ENCODE data around the gene DUSP11.
"Not testable (repeated sequence)": the region's sequence is repeated elsewhere in the genome, so short reads cannot be mapped to it uniquely, and the experiment has no call there.

DNA sequence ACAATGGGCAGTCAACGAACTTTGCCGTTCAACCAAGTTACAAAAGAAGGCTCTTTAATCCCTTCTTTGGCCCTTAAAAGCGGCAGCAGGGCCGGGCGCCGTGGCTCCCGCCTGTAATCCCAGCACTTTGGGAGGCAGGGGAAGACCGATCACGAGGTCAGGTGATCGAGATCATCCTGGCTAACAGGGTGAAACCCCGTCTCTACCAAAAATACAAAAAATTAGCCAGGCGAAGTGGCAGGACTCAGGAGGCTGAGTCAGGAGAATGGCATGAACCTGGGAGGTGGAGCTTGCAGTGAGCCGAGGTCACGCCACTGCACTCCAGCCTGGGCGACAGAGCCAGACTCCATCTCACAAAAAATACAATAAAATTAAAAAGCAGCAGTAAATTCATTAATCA, 3.5 kb upstream of the DUSP11 start:
- not testable (repeated sequence) for TF ChIP-seq RCOR1 (IDR thresholded peaks at IDR 0.05; ENCODE audit: borderline replicate concordance in 1 of 2, low read depth in 2 of 2, low read length in 2 of 2); CHD4 (IDR thresholded peaks at IDR 0.05; ENCODE audit: insufficient read depth, insufficient replicate concordance, low read depth, low read length, poor library complexity, severe bottlenecking); ELF2 (CRISPR knock-in tag; IDR thresholded peaks at IDR 0.05); KDM1A (IDR thresholded peaks at IDR 0.05); YY1 (IDR thresholded peaks at IDR 0.05; ENCODE audit: borderline replicate concordance in 1 of 3, control insufficient read depth in 1 of 3, extremely low read depth in 1 of 3, insufficient read depth in 3 of 3, insufficient read length in 1 of 3, insufficient replicate concordance in 2 of 3, low read depth in 1 of 3, low read length in 2 of 3); PHF21A (IDR thresholded peaks at IDR 0.05; ENCODE audit: borderline replicate concordance, low read depth); FOXA3 (CRISPR knock-in tag; conservative IDR thresholded peaks at IDR 0.05 in 1 of 2, IDR thresholded peaks at IDR 0.05 in 1 of 2); NR2C2 (CRISPR knock-in tag; IDR thresholded peaks at IDR 0.05); NR2C2 (tag; IDR thresholded peaks at IDR 0.05); ZNF696 (CRISPR knock-in tag; conservative IDR thresholded peaks at IDR 0.05); EGR1 (conservative IDR thresholded peaks at IDR 0.05)
- TF ChIP-seq, protein P1, sequence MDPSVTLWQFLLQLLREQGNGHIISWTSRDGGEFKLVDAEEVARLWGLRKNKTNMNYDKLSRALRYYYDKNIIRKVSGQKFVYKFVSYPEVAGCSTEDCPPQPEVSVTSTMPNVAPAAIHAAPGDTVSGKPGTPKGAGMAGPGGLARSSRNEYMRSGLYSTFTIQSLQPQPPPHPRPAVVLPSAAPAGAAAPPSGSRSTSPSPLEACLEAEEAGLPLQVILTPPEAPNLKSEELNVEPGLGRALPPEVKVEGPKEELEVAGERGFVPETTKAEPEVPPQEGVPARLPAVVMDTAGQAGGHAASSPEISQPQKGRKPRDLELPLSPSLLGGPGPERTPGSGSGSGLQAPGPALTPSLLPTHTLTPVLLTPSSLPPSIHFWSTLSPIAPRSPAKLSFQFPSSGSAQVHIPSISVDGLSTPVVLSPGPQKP (CRISPR knock-in tag; IDR thresholded peaks at IDR 0.05), result not testable (repeated sequence)
- TF ChIP-seq, protein P2, sequence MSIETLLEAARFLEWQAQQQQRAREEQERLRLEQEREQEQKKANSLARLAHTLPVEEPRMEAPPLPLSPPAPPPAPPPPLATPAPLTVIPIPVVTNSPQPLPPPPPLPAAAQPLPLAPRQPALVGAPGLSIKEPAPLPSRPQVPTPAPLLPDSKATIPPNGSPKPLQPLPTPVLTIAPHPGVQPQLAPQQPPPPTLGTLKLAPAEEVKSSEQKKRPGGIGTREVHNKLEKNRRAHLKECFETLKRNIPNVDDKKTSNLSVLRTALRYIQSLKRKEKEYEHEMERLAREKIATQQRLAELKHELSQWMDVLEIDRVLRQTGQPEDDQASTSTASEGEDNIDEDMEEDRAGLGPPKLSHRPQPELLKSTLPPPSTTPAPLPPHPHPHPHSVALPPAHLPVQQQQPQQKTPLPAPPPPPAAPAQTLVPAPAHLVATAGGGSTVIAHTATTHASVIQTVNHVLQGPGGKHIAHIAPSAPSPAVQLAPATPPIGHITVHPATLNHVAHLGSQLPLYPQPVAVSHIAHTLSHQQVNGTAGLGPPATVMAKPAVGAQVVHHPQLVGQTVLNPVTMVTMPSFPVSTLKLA (conservative IDR thresholded peaks at IDR 0.05), result not testable (repeated sequence)
- TF ChIP-seq, protein P3, sequence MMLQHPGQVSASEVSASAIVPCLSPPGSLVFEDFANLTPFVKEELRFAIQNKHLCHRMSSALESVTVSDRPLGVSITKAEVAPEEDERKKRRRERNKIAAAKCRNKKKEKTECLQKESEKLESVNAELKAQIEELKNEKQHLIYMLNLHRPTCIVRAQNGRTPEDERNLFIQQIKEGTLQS (IDR thresholded peaks at IDR 0.05), result peak; percentile 52; the same call in 1 of the 2 replicates
- TF ChIP-seq, protein P3 (CRISPR knock-in tag; conservative IDR thresholded peaks at IDR 0.05), result not testable (repeated sequence)
- TF ChIP-seq, protein P4, sequence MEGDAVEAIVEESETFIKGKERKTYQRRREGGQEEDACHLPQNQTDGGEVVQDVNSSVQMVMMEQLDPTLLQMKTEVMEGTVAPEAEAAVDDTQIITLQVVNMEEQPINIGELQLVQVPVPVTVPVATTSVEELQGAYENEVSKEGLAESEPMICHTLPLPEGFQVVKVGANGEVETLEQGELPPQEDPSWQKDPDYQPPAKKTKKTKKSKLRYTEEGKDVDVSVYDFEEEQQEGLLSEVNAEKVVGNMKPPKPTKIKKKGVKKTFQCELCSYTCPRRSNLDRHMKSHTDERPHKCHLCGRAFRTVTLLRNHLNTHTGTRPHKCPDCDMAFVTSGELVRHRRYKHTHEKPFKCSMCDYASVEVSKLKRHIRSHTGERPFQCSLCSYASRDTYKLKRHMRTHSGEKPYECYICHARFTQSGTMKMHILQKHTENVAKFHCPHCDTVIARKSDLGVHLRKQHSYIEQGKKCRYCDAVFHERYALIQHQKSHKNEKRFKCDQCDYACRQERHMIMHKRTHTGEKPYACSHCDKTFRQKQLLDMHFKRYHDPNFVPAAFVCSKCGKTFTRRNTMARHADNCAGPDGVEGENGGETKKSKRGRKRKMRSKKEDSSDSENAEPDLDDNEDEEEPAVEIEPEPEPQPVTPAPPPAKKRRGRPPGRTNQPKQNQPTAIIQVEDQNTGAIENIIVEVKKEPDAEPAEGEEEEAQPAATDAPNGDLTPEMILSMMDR (IDR thresholded peaks at IDR 0.05 in 2 of 3, conservative IDR thresholded peaks at IDR 0.05 in 1 of 3; ENCODE audit: insufficient read depth in 2 of 3, low read depth in 1 of 3, low read length in 3 of 3), result not testable (repeated sequence)
